Measurements from ENCODE around the gene SLC26A9.
"Not testable (repeated sequence)": the region's sequence is repeated elsewhere in the genome, so short reads cannot be mapped to it uniquely, and the experiment has no call there.

DNA sequence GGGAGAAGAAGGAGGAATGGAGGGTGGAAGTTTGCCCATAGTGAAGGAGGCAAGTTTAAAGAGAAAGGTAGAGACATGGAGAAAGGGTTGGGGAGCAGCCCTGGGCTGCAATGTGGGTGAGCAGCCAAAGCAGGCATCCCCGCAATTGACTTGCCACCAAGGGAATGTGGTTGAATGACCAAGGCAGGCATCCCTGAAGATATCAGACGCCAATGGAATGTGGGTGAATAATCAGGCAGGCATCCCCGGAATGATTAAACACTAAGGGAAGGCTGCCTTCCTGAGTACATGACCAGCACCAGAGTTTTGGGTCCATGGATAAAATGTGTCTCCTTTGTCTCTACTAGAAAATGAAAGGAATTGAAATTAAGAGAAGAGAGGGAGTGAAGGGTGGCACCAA lies 53.5 kb downstream of the SLC26A9 start:
- TF ChIP-seq, protein P1, sequence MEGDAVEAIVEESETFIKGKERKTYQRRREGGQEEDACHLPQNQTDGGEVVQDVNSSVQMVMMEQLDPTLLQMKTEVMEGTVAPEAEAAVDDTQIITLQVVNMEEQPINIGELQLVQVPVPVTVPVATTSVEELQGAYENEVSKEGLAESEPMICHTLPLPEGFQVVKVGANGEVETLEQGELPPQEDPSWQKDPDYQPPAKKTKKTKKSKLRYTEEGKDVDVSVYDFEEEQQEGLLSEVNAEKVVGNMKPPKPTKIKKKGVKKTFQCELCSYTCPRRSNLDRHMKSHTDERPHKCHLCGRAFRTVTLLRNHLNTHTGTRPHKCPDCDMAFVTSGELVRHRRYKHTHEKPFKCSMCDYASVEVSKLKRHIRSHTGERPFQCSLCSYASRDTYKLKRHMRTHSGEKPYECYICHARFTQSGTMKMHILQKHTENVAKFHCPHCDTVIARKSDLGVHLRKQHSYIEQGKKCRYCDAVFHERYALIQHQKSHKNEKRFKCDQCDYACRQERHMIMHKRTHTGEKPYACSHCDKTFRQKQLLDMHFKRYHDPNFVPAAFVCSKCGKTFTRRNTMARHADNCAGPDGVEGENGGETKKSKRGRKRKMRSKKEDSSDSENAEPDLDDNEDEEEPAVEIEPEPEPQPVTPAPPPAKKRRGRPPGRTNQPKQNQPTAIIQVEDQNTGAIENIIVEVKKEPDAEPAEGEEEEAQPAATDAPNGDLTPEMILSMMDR (IDR thresholded peaks at IDR 0.05 in 2 of 3, conservative IDR thresholded peaks at IDR 0.05 in 1 of 3; ENCODE audit: control insufficient read depth in 2 of 3, extremely low read depth in 1 of 3, insufficient read depth in 1 of 3, low read depth in 3 of 3, low read length in 3 of 3): not testable (repeated sequence)
- TF ChIP-seq, protein P2, sequence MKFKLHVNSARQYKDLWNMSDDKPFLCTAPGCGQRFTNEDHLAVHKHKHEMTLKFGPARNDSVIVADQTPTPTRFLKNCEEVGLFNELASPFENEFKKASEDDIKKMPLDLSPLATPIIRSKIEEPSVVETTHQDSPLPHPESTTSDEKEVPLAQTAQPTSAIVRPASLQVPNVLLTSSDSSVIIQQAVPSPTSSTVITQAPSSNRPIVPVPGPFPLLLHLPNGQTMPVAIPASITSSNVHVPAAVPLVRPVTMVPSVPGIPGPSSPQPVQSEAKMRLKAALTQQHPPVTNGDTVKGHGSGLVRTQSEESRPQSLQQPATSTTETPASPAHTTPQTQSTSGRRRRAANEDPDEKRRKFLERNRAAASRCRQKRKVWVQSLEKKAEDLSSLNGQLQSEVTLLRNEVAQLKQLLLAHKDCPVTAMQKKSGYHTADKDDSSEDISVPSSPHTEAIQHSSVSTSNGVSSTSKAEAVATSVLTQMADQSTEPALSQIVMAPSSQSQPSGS (IDR thresholded peaks at IDR 0.05; ENCODE audit: low read length): not testable (repeated sequence)
